GM21390 (cell line): ENCODE measurements around the gene LAMA4.

ENCODE experiments used
- ATAC-seq: cut with Tn5 transposase; IDR thresholded peaks from one replicate; pipeline ENCODE4 v1.9.1; 2021; ENCODE audit not compliant: unreplicated experiment

Gene LAMA4

GRCh38 chr6:112100561-112100960, 153.8 kb downstream of the LAMA4 start:
- ATAC-seq, result no peak

- ATAC-seq, result no peak
These were observed 157.5 kb downstream of the LAMA4 start for GRCh38 chr6:112096901-112097300.

- ATAC-seq, result no peak
These were observed 166.5 kb downstream of the LAMA4 start for GRCh38 chr6:112087916-112088315.

GRCh38 chr6:112087136-112087911, 167.0 kb downstream of the LAMA4 start, which contains the start of the genes FAM229B and TUBE1:
FAM229B (plus strand) TSS chr6:112087591; CDS start chr6:112099284, 11,693 bp downstream.
TUBE1 (minus strand) TSS chr6:112087482; CDS start chr6:112087434, 48 bp downstream.
- peak; percentile 97 for ATAC-seq

- peak; percentile 23 for ATAC-seq
These were observed 167.6 kb downstream of the LAMA4 start for GRCh38 chr6:112086744-112087135.

- no peak for ATAC-seq
These were observed 168.9 kb downstream of the LAMA4 start for GRCh38 chr6:112085286-112086065.

- ATAC-seq, result no peak
These were observed 172.8 kb downstream of the LAMA4 start for GRCh38 chr6:112081569-112081968.

- no peak for ATAC-seq
These were observed 187.8 kb downstream of the LAMA4 start for GRCh38 chr6:112066606-112067005.

GRCh38 chr6:112065426-112065986, 188.9 kb downstream of the LAMA4 start:
- ATAC-seq, result no peak

GRCh38 chr6:112062966-112063365, 191.4 kb downstream of the LAMA4 start:
- no peak for ATAC-seq

GRCh38 chr6:112061605-112062004, 192.8 kb downstream of the LAMA4 start:
- no peak for ATAC-seq
